K562 treated with DMSO at 1 percent for 48 hours (cell line): ENCODE data around the gene LRRC55. TPM values are rescaled to one million over a fixed set of nuclear protein-coding genes. Genes with fewer than 3 reads are reported as not detected.

Experiments used
- total RNA-seq: library from RNA; unstranded; fragments of 300-600 nt; gene quantifications from 2 replicates; pipeline ENCODE4 v1.2.3, GENCODE V29; 2022; ENCODE audit warnings: low replicate concordance; ENCODE audit errors: extremely low read depth

The LRRC55 gene, protein sequence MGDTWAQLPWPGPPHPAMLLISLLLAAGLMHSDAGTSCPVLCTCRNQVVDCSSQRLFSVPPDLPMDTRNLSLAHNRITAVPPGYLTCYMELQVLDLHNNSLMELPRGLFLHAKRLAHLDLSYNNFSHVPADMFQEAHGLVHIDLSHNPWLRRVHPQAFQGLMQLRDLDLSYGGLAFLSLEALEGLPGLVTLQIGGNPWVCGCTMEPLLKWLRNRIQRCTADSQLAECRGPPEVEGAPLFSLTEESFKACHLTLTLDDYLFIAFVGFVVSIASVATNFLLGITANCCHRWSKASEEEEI
- not detected in 2 replicates for total RNA-seq

DNA sequence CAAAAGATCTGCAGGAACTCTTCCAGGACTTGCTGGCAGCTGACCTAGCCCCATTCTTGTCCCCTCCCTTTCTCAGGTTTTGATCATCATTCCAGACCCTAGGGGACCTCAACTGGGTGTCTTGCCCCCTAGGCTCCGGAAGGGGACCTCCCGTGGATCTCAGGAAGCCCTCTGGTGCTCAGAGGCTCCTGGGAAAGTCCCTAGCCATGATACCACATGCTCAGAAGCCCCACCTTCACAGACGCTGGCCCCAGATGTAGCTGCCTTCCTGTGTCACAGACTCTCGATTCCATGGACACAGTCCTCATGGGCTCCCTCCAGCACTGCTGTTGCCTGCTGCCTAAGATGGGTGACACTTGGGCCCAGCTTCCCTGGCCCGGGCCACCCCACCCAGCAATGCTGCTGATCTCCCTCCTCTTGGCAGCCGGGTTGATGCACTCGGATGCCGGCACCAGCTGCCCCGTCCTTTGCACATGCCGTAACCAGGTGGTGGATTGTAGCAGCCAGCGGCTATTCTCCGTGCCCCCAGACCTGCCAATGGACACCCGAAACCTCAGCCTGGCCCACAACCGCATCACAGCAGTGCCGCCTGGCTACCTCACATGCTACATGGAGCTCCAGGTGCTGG is at the start of gene LRRC55:
Gene LRRC55 (plus strand): TSS at position 276 of the 628 bp plus-strand sequence. CDS start 70 bp downstream, at position 346.

GRCh38 chr11:57237204-57237681 is 55.5 kb downstream of the LRRC55 start, which contains the start of gene APLNR:
APLNR (minus strand) TSS chr11:57237250; CDS start chr11:57237004, 246 bp downstream.

Other genes with a start within 250 kb of the LRRC55 start
- not detected in 2 replicates for gene OR5AK2, start 193.0 kb upstream of the LRRC55 start, total RNA-seq
- gene APLNR, start 55.3 kb downstream of the LRRC55 start, total RNA-seq: not detected in 2 replicates
- not detected in 2 replicates for gene TNKS1BP1, start 143.0 kb downstream of the LRRC55 start, total RNA-seq
- not detected in 2 replicates for gene SSRP1, start 153.9 kb downstream of the LRRC55 start, total RNA-seq
- not detected in 2 replicates for gene P2RX3, start 156.4 kb downstream of the LRRC55 start, total RNA-seq
- not detected in 2 replicates for gene PRG3, start 199.2 kb downstream of the LRRC55 start, total RNA-seq
- not detected in 2 replicates for gene PRG2, start 208.7 kb downstream of the LRRC55 start, total RNA-seq
- not detected in 2 replicates for gene SLC43A3, start 245.2 kb downstream of the LRRC55 start, total RNA-seq